ENCODE measurements around the gene LRP1B.
"Not testable (repeated sequence)": the region's sequence is repeated elsewhere in the genome, so short reads cannot be mapped to it uniquely, and the experiment has no call there.

LRP1B gene

DNA sequence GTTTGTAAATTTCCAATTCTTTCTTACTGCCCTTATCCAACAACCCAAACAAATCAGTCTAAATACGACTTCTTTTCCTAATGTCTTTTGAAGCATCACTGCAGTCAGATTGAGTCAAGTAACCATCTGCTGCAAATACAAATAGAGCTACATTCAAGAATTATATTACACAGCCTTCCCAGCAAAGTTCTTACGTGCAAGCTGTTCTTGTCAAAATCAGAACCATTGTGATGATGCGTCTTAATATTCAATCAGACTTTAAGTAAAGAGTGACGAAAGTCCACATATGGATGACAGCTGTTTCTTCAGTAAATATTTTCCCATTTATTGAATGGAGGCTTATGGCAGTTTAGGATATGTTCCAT is 943.8 kb downstream of the LRP1B start:
- DNase-seq (ENCODE audit: low read depth in 1 of 2, low spot score in 1 of 2) = no peak

DNA sequence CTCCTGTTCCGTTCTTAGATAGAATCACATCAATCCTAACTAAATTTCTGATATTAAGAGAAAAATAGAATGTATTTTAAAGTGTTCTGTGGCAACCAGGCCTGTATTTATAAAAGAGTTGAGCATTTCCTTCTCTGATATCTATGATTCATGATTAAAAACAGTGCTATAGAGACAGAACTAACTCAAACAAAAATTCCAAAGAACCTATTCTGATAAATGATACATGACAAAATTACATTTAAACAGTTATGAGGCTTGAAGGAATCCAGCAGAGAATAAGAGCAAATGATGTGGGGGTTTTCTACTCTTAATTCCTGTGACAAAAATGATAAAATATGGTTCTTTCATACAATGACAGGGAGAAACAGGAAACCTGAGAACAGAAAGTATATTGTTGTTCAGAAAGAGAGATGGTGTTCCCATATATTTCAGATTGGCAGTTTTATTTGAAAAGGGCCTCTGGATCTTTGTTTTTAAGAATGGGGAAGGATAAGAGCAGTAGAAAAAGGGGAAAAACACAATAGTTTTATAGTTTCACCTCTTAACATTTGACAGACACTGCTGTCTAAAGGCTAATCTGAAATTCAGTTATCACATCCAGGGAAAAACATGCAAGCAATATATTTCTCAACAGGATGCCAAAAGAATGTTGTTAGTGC is 944.3 kb downstream of the LRP1B start:
- no peak for DNase-seq (ENCODE audit: low read depth in 1 of 2, low spot score in 1 of 2)

DNA sequence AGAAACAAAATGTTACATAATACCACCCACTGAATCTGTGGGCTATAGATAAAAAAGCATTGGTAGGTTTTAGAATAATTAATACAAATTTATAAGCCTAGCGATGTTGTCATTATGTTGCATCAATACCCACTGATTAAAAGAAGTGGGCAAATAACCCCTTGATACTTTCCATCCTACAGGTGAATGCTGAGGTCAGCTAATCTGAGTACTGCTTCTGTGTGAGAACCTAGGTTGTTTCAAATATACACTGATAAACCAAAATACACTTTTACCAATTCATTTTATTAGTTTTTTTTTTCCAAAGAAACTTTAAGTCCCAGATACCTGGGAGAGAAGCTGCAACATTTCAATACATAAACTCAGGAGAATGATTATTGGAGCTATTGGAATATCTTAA is 948.6 kb downstream of the LRP1B start:
- no peak for DNase-seq (ENCODE audit: low read depth in 1 of 2, low spot score in 1 of 2)

DNA sequence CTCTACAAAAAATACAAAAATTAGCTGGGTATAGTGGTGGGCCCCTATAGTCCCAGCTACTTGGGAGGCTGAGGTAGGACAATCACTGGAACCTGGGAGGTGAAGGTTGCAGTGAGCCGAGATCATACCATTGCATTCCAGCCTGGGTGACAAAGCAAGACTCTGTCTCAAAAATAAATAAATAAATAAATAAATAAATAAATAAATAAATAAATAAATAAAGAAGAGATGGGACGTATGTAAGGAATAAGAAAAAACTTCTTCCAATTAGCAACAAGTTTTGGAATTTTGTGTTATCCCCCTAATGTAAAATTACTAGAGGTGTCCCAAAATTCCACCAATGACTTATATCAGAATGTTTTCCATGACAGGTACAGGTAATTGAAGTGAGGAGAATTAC is 961.7 kb downstream of the LRP1B start:
- DNase-seq (ENCODE audit: low read depth in 1 of 2, low spot score in 1 of 2) = not testable (repeated sequence)

DNA sequence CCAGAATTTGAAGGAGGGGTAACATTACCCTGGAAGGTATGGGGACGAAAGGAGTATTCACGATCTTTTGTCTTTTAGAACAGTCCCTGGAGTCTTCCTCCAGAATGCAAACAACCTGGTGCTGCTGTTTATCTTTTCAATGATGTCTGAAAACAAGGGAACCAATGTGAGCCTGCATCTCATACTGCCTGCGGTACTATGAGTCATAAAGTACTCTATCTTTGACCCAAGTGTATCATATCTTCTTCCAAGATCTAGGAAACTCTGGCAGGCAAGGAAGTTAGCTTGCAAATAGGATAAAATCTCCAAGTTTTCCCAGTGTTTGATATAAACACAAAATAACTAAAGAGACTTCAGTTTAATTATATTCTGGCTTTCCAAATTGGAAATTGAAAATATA is 968.5 kb downstream of the LRP1B start:
- DNase-seq (ENCODE audit: low read depth in 1 of 2, low spot score in 1 of 2) = no peak

DNA sequence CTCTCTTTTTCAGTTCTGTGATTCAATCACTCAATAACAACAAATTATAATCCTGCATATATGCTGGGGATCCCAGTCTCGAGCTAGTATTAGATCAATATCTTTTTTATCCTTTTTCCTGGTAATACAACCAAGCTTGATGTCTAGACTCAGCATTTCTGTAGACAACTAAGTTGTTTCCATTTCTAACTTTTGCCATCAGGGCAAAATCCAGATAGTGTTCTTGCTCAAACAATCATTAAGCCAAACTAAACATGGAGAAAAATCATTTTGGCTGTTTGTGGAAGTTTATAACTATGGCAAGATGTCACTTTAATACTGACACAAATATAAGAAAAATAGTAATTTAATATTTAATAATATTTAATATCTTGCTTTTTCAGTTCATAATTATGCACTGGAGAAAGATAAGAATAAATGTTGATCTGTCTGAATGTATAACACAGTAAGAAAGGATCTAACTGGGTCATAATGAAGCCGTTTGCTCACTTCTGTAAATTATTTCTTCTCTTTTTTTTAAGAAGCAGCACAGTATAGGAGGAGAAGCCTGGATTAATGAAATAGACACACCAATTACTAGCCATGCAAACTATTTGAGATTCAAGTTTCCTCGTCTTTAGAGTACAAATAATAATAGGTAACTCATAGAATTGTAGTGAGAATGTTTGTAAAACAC is 979.1 kb downstream of the LRP1B start:
- DNase-seq (ENCODE audit: low read depth in 1 of 2, low spot score in 1 of 2) = no peak

DNA sequence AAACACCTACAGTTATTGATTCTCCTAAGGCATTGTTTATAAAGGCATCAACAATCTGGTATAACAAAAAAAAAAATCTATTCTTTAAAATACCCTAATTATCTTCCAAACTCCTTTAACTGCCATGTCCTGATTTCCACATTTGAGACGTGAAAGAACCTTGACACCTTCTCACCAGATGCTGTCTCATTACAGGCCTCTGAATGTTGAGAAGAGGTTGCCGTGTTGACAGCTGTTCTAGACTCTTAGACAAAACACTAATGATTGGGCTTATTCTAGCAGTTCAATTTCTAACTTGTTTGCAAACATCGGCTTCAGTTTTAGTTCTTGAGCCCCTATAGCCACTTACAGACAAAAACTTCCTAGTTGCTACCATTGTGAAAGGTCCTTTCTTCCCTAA is 988.8 kb downstream of the LRP1B start:
- no peak for DNase-seq (ENCODE audit: low read depth in 1 of 2, low spot score in 1 of 2)

DNA sequence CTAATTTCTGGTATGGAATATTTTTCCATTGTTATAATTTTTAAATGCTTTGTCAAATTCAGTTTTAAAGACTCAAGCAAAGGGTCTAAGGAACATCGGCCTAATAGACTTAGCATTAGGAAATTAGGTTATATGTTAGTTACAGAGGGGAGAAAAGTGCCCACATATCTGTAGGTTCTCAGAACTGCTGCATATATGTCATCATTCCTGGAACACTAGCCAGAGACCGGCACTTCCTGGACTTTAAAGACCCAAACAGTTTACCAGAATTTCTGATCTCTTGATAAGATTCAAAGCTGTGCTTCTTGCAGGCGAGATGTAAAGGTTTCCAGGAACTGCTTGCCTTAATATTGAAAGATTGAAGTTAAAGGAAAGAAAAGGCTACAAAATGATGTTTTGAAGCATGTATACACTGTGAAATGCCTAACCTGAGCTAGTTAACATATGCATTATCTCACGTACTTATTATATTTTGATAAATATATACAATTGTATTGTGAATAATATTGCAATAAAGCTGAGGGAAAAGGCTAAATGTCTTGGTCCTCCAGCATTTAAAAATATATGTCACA is 993.6 kb downstream of the LRP1B start:
- DNase-seq (ENCODE audit: low read depth in 1 of 2, low spot score in 1 of 2) = no peak

DNA sequence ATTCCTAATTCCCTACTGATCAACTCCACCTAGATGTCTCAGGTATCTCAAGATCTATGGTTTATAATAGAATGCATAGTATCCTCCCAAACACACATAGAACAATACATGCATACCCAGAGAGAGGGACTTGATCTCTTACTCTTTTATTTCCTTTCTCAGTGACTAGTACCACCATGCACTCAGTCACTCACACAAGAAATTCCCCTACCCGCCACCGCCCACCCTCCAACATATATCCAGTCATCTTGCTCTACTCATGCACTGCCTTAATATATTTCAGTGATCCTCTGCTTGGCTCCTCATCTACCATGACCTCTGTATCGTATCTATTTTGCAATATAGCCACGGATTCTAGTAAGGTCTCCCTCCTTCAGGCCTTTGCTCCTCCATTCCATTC is 996.9 kb downstream of the LRP1B start:
- no peak for DNase-seq (ENCODE audit: low read depth in 1 of 2, low spot score in 1 of 2)

DNA sequence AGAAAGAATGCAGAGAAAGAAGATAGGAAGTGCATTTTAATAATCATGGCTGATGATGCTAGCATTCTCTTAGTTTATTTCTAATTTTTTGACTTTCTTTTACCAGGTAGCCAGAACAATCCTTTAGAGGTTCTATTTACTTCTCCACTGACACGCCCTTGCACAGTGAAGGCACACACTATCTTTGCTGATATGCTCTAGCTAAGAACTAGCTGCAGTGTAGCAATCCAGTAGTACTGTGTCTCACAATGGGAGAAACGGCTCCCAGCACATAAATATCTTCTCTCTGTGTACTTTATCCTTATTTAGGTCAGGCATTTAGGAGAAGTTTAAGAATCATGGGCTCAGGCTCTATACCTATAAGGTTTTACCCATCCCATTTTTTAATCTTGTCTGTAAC is 1005.4 kb downstream of the LRP1B start:
- no peak for DNase-seq (ENCODE audit: low read depth in 1 of 2, low spot score in 1 of 2)

DNA sequence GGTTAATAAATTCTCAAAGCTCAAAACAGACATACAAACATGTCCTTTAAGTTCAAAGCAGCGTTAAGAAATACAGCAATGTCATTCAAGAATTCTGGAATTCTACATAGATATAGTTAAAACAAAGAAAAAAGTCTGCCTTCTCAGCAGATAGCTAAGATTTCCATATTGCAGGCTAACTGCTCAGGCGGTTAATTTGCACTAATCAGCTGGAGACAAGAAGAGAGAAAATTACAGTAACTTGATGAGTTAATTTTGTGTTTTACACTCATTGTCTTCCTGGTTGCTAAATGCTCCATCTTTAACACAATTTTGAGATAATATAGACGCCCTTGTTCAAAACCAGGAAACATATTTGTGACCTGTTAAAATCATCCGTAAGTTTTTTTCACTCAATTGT is 1012.0 kb downstream of the LRP1B start:
- DNase-seq (ENCODE audit: low read depth in 1 of 2, low spot score in 1 of 2) = no peak

DNA sequence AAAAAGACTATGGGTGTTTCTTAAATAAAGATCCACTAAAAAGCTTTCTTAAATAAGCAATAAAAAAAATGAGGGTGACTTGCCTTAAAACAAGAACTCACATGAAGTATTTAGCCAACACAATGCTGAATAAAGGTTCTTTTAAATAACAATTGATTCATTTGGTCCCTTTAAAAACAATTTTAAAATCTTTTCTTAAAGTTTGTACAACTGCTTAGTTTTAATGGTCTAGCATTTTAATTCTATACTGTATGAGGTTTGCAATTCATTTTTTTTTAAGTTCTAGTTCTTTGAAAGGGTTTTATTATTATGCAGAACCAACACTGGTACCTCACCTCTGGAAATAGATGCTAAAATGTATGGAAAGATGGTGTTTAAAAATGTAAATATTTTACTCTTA is 1017.5 kb downstream of the LRP1B start:
- DNase-seq (ENCODE audit: low read depth in 1 of 2, low spot score in 1 of 2) = no peak

DNA sequence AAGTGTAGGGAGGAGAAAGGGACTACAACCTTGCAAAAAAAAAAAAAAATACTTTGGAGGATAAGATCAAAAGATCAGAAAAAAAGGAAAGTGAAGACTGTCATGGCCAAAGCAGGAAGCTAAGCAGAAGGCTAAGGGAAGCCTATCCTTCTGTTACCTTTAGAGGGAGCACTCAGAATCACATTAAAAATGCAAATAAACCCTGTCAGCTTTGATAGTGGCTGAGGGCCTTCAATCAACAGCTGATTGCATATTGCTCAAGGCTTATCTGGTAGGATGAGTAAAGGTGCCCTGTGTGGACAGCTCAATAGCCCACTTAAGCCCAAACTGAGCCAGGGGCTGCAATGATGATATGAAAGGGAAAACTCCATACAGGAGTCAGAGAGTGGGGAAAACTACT is 1021.2 kb downstream of the LRP1B start:
- DNase-seq (ENCODE audit: low read depth in 1 of 2, low spot score in 1 of 2) = no peak

DNA sequence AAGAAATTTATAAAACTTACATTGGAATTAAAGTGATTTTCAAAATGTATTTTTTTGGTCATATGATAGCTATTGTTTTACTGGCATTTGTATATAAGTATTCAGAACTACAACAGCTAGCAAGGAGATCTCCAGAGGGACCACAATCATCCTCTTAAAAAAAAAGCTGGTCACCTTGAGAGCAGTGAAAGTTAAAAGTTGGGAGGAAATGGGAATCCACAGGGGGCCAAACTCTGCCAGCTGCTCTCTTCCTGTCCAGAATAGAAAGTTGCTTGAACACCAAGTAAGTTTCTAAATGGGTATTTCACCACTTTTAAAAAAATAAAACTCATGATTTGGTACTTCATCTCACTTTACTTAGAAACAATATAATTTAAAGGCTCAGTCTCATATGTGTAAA is 1025.1 kb downstream of the LRP1B start:
- DNase-seq (ENCODE audit: low read depth in 1 of 2, low spot score in 1 of 2) = no peak

DNA sequence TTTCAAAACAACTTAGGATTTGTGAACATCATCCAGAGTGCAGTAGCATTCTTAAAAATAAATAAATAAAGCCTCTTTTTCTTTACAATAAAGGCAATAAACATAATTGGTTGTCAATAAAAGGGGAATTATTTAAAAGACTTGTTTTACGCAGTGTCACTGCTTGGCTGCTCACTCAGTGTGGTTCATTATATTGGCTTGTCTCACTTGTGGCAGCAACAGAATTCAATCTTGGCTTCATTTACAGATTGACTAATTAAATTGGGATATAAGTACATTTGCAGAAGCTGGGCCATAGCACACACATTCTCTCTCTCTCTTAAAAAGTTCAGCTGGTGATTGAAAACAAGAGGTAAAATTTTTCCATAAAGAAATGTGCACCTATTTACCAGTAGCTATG is 1027.6 kb downstream of the LRP1B start:
- DNase-seq (ENCODE audit: low read depth in 1 of 2, low spot score in 1 of 2) = no peak

DNA sequence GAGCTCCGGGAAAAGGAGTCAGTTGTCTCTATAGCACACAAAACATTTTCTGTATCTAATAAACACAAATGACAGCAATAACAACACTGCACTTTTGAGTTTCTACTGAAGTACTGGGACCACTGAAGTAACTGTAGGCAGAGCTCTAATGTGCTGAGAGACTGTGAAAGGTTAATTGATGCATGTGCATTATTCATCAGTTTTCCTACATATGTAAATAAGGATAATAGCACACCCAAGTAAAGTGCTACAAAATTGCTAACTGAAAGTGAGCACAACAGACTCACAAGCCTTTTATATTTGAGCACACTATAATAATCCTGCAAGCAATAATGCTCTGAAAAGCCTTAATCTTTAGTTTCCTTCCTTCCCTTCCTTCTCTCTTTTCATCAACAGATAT is 1051.6 kb downstream of the LRP1B start:
- DNase-seq (ENCODE audit: low read depth in 1 of 2, low spot score in 1 of 2) = no peak

DNA sequence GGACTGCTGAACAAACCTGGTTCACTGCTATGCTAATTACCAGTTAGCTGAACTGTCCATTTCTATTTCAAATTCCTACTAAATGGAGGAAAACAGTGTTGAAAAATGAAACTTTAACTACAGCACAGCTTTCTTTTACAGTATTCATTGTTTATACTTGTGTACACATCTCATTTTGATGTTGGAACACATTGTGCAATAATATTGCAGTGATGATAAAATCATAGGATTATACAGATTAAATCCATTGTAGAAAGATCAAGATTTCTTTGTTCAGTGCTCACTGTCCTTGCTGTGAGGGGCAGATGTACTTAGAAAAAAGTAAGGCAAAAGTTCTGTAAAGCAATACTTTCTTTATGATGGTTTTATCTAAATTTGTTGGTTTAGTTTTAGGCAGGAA is 1055.1 kb downstream of the LRP1B start:
- DNase-seq (ENCODE audit: low read depth in 1 of 2, low spot score in 1 of 2) = no peak

DNA sequence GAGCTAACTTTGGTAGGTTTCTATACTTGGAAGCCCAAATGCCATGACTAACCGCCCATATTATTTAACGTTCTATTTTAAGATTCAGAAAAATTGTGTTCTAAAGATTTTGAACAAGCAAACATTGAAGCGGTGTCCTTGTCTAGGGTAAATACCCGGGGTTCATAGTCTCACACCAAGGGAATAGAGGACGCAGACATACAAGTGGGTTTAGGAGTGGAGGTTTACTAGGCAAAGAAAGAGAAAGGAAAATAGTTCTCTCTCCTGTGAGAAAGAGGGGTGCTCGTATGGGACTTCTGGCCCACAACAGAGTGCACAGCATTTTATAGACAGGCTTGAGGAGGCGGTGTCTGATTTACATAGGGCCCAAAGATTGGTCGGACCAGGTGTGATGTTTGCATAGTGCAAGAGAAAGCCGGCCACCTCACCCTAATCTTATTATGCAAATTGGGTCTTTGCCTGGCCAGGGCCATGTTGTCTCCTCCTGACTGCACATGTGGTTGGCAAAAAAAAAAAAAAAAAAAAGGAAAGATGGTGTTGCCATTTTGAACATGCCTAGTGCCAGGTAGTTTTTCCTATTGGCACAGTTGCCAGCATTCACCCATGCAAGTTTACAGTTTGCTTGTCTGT is 1062.6 kb downstream of the LRP1B start:
- no peak for DNase-seq (ENCODE audit: low read depth in 1 of 2, low spot score in 1 of 2)

DNA sequence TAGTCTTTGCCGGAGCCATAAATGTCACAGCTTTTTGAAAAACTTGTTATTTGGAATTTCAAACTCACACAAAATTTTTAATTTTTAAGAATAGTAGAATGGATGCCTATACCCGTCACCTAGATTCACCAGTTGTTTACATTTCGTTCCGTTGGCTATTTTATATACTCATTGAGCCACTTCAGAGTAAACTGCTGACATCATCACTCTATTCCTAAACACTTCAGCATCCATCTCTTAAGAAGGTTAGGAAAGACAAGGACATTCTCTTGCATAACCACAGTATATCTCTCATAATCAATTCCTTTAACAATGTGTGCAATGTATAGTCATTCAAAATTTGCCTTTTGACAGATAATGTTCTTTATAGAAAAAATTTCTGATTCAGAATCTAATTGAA is 1065.8 kb downstream of the LRP1B start:
- DNase-seq (ENCODE audit: low read depth in 1 of 2, low spot score in 1 of 2) = no peak

DNA sequence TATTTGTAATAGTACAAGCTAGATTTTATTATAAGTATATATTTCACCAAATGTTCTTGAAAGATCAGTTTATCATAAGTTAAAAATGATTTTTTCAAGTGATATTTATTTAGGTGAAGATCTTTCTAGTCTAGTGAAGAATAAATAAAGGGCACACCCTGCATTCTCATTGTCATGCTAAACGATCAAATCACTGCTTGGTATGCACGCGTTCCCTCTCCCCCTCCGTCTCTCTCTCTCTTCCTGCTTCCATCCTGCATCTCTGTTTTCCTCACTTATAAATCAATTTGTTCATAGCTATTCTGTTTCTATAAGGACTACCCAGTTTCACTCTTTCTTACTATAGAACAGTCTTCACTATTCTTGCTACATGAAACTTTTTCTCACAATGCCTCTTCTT is 1067.4 kb downstream of the LRP1B start:
- DNase-seq (ENCODE audit: low read depth in 1 of 2, low spot score in 1 of 2) = no peak

DNA sequence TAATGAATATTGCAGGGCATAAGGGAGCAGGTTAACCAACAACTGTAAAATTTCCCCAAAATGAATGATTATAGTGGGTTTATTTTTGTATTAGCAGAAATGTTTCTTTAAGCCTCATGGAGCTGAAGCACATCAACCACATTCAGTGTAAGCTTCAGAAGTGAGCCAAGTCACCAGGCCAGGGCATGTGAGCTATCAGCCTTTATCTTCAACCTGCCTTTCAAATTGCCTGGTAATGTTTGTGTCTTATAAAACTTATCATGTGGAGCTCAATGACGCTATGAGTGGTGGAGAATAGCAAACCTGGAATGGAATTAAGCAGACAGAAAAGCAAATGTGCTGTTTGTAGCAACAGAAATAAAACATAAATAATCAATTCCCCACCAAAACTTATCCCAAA is 1068.4 kb downstream of the LRP1B start:
- DNase-seq (ENCODE audit: low read depth in 1 of 2, low spot score in 1 of 2) = no peak

DNA sequence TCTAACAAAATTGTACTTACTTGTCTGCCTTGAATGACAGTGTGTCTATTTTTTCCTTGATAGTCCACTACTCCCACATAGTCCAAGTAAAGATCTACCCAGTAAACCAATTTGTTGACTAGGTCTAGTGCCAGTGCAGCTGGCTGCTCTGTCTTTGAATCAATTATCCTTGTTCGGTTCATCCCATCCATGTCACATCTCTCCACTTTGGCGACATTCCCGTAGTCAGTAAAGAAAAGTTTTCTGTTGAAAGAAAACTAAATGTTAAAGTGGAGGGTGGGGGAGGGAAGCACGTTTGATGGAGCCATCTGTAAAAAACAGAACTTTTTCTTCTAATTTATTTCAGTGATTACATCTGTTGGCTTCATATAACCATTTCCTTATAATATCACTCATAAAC is 1068.8 kb downstream of the LRP1B start:
- DNase-seq (ENCODE audit: low read depth in 1 of 2, low spot score in 1 of 2) = no peak

DNA sequence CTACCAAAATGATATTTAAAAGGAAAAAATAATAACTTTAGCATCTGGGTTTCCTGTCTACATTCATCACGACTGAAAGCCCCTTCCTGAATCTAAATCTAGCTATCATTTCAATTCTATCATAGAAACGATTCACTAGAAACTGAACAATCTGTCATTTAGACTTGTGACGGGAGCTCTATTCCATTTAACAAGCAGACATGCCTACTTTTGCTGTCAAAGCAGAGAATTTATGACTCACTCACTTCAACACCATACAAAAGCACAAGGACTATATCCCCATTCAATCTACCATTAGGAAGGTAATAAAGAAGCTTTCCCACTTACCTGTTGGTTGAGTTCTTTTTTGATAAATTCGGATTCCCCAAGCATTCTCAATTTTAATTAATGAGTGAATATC is 1072.3 kb downstream of the LRP1B start:
- DNase-seq (ENCODE audit: low read depth in 1 of 2, low spot score in 1 of 2) = no peak
